WTC11 (cell line): ENCODE measurements around the gene ABCA1. TPM values are rescaled to one million over a fixed set of nuclear protein-coding genes. Genes with fewer than 3 reads are reported as not detected.

Source experiments
- ATAC-seq: fragments of 200-7000 bp; cut with Tn5 transposase; 2 replicates; pipeline ENCODE4 v1.10.0; 2021; ENCODE audit warnings: mild to moderate bottlenecking, moderate library complexity
- CTCF ChIA-PET: fragments of 300-600 bp; sonication (Branson Sonifier 250); formaldehyde crosslinking; loops from one replicate; lab custom pipeline; 2021; ENCODE audit warnings: antibody characterized with exemption; lab: Charles Lee
- POLR2A ChIA-PET: fragments of 350-600 bp; sonication (Branson Sonifier 250); formaldehyde crosslinking; loops from one replicate; lab custom pipeline; 2021; ENCODE audit warnings: antibody characterized with exemption; lab: Charles Lee
- DNase-seq: peaks from one replicate; pipeline ENCODE4 v3.0.0; 2021; ENCODE audit warnings: low spot score
- H3K27ac Mint-ChIP-seq: 2 replicates; pipeline ENCODE4 v1.8.0; 2021; ENCODE audit warnings: mixed read lengths
- H3K27me3 Mint-ChIP-seq: 2 replicates; pipeline ENCODE4 v1.8.0; 2021; ENCODE audit warnings: low read depth, mild to moderate bottlenecking, moderate library complexity, mixed read lengths
- H3K36me3 Mint-ChIP-seq: 2 replicates; pipeline ENCODE4 v1.8.0; 2021; ENCODE audit warnings: mixed read lengths
- H3K4me1 Mint-ChIP-seq: 2 replicates; pipeline ENCODE4 v1.8.0; 2022; ENCODE audit warnings: mixed read lengths
- H3K4me3 Mint-ChIP-seq: 2 replicates; pipeline ENCODE4 v1.8.0; 2021; ENCODE audit warnings: mild to moderate bottlenecking, moderate library complexity, mixed read lengths
- H3K9me3 Mint-ChIP-seq: 2 replicates; pipeline ENCODE4 v1.8.0; 2021; ENCODE audit warnings: mixed read lengths
- AR ChIP-seq: fragments of 250-450 bp; sonication (Bioruptor Pico); IDR thresholded peaks from 2 replicates; pipeline ENCODE4 v1.9.0; 2021; ENCODE audit warnings: mild to moderate bottlenecking
- ATF3 ChIP-seq: sonication (generic); formaldehyde crosslinking; conservative IDR thresholded peaks from 2 replicates; pipeline ENCODE4 v1.8.1; 2022; ENCODE audit warnings: mild to moderate bottlenecking, missing genetic modification reagents
- EMX1 ChIP-seq: fragments of 250-450 bp; sonication (Bioruptor Pico); IDR thresholded peaks from 2 replicates; pipeline ENCODE4 v1.8.0; 2021; ENCODE audit warnings: mild to moderate bottlenecking
- HMGXB4 ChIP-seq: sonication (generic); formaldehyde crosslinking; IDR thresholded peaks from 2 replicates; pipeline ENCODE4 v1.8.1; 2023; ENCODE audit warnings: mild to moderate bottlenecking, moderate library complexity, missing genetic modification reagents
- IRF1 ChIP-seq: sonication (generic); formaldehyde crosslinking; IDR thresholded peaks from 2 replicates; pipeline ENCODE4 v1.8.0; 2023; ENCODE audit warnings: missing genetic modification reagents
- JUN ChIP-seq: sonication (generic); formaldehyde crosslinking; IDR thresholded peaks from 2 replicates; pipeline ENCODE4 v1.8.0; 2023; ENCODE audit warnings: mild to moderate bottlenecking, missing genetic modification reagents
- KAT7 ChIP-seq: sonication (generic); formaldehyde crosslinking; IDR thresholded peaks from 2 replicates; pipeline ENCODE4 v1.8.1; 2023; ENCODE audit warnings: missing genetic modification reagents, mild to moderate bottlenecking, borderline replicate concordance
- MAX ChIP-seq: sonication (generic); formaldehyde crosslinking; IDR thresholded peaks from 2 replicates; pipeline ENCODE4 v1.8.0; 2022; ENCODE audit warnings: mild to moderate bottlenecking, missing genetic modification reagents
- NFATC4 ChIP-seq: fragments of 250-450 bp; sonication (Bioruptor Pico); IDR thresholded peaks from 2 replicates; pipeline ENCODE4 v1.9.0; 2021; ENCODE audit warnings: mild to moderate bottlenecking
- NFE2L1 ChIP-seq: sonication (generic); formaldehyde crosslinking; IDR thresholded peaks from 2 replicates; pipeline ENCODE4 v1.8.1; 2023; ENCODE audit warnings: missing genetic modification reagents
- PRDM15 ChIP-seq: sonication (generic); formaldehyde crosslinking; IDR thresholded peaks from 2 replicates; pipeline ENCODE4 v1.8.0; 2022; ENCODE audit warnings: missing genetic modification reagents
- SMAD4 ChIP-seq: sonication (generic); formaldehyde crosslinking; IDR thresholded peaks from 2 replicates; pipeline ENCODE4 v1.8.0; 2022; ENCODE audit warnings: mild to moderate bottlenecking, missing genetic modification reagents
- STAT6 ChIP-seq: sonication (generic); formaldehyde crosslinking; conservative IDR thresholded peaks from 2 replicates; pipeline ENCODE4 v1.8.1; 2023; ENCODE audit warnings: mild to moderate bottlenecking, low read depth, missing genetic modification reagents, moderate library complexity
- TEAD1 ChIP-seq: sonication (generic); formaldehyde crosslinking; IDR thresholded peaks from 2 replicates; pipeline ENCODE4 v1.8.0; 2022; ENCODE audit warnings: mild to moderate bottlenecking, missing genetic modification reagents
- TP53 ChIP-seq: sonication (generic); formaldehyde crosslinking; IDR thresholded peaks from 2 replicates; pipeline ENCODE4 v1.8.1; 2023; ENCODE audit warnings: mild to moderate bottlenecking, missing genetic modification reagents
- ZBTB43 ChIP-seq: sonication (generic); formaldehyde crosslinking; IDR thresholded peaks from 2 replicates; pipeline ENCODE4 v1.8.1; 2023; ENCODE audit warnings: mild to moderate bottlenecking, missing genetic modification reagents
- ZNF138 ChIP-seq: sonication (generic); formaldehyde crosslinking; conservative IDR thresholded peaks from 2 replicates; pipeline ENCODE4 v1.8.1; 2022; ENCODE audit warnings: mild to moderate bottlenecking, moderate library complexity, missing genetic modification reagents
- ZNF532 ChIP-seq: fragments of 250-450 bp; sonication (Bioruptor Pico); IDR thresholded peaks from 2 replicates; pipeline ENCODE4 v1.9.0; 2021; ENCODE audit warnings: mild to moderate bottlenecking, borderline replicate concordance
- total RNA-seq: library from RNA; stranded (reverse); gene quantifications from 3 replicates; pipeline ENCODE4 v1.2.3, GENCODE V29; 2021

ABCA1 gene
- total RNA-seq, 1 experiment from 2014 or later, result 7.8 TPM

GRCh38 chr9:104738452-104738851 lies 189.5 kb downstream of the ABCA1 start:
- H3K27ac Mint-ChIP-seq, result no peak overlapping the region
- peak; percentile 62 for ATAC-seq

More at GRCh38 chr9:104738452-104738851, 189.5 kb downstream of the ABCA1 start:
- ChIA-PET CTCF (no interaction called here), POLR2A (no interaction called here)
- H3K9me3 Mint-ChIP-seq, result no peaks in the 10 kb centered on the region
- no peaks in the 10 kb centered on the region for H3K36me3 Mint-ChIP-seq
- no peaks in the 10 kb centered on the region for H3K27me3 Mint-ChIP-seq
- no peak overlapping the region for H3K4me3 Mint-ChIP-seq
- no peak for DNase-seq
- TF ChIP-seq STAT6 (CRISPR knock-in tag) (no peak), ZBTB43 (CRISPR knock-in tag) (no peak), SMAD4 (CRISPR knock-in tag) (no peak), EMX1 (CRISPR knock-in tag) (no peak), ZNF532 (CRISPR knock-in tag) (no peak), NFE2L1 (CRISPR knock-in tag) (no peak), ATF3 (CRISPR knock-in tag) (no peak), NFATC4 (no peak), TEAD1 (CRISPR knock-in tag) (no peak), AR (CRISPR knock-in tag) (no peak), JUN (no peak), HMGXB4 (CRISPR knock-in tag) (no peak), PRDM15 (CRISPR knock-in tag) (no peak), ZNF138 (CRISPR knock-in tag) (no peak), IRF1 (CRISPR knock-in tag) (no peak), MAX (no peak), TP53 (CRISPR knock-in tag) (no peak), KAT7 (no peak)
- peaks cover 5% of the 10 kb centered on the region for H3K4me1 Mint-ChIP-seq
